HCT116 (cell line): ENCODE results near the gene DPY19L3. TPM values are rescaled to one million over a fixed set of nuclear protein-coding genes. Genes with fewer than 3 reads are reported as not detected.

ENCODE experiments used
- ATAC-seq: fragments of 200-7000 bp; cut with Tn5 transposase; 2 replicates; pipeline ENCODE4 v1.9.1; 2020; ENCODE audit warnings: mild to moderate bottlenecking, moderate library complexity
- BruUV-seq: library from RNA; stranded (reverse); fragments of 400-500 nt; replicated peaks from 2 replicates; lab custom pipeline; 2021; lab: Mats Ljungman, UMichigan
- CTCF ChIA-PET: fragments of 300-600 bp; sonication (Branson Sonifier 250); formaldehyde crosslinking; loops from one replicate; lab custom pipeline; 2021; ENCODE audit warnings: antibody characterized with exemption; lab: Charles Lee
- POLR2A ChIA-PET: fragments of 300-600, 350-600 bp; sonication (Branson Sonifier 250); formaldehyde crosslinking; loops from one replicate; lab custom pipeline; 2021; ENCODE audit warnings: antibody characterized with exemption; lab: Charles Lee
- RAD21 ChIA-PET, 2 experiments: fragments of 300-600 bp; sonication (Branson Sonifier 250); formaldehyde crosslinking; loops; one replicate each; lab custom pipeline; 2023; ENCODE audit warnings: low total read pairs in 2 of 2; ENCODE audit not compliant: uncharacterized antibody in 2 of 2, unreplicated experiment in 2 of 2, low non-redundant PET in 1 of 2; lab: Charles Lee
- DNase-seq: peaks from one replicate; pipeline ENCODE4 v3.0.0-alpha.2; 2010; ENCODE audit warnings: low read depth, low spot score
- H2AFZ ChIP-seq: fragments of 200-600 bp; shearing (Covaris generic), sonication (generic); 2 replicates; pipeline ENCODE4 v1.6.1; 2017; ENCODE audit warnings: low read depth, mixed run types, mixed read lengths, antibody characterized with exemption, low read length; ENCODE audit not compliant: poor library complexity, severe bottlenecking
- H3K27ac ChIP-seq: 2 replicates; pipeline ENCODE4 v1.5.1; 2012; ENCODE audit warnings: low read depth, low read length
- H3K27me3 ChIP-seq: fragments of 200-600 bp; sonication (generic); 2 replicates; pipeline ENCODE4 v1.6.1; 2016; ENCODE audit warnings: mixed run types, low read length, mixed read lengths; ENCODE audit not compliant: insufficient read depth
- H3K36me3 ChIP-seq, 2 experiments: fragments of 200-500 bp in 1 of 2; fragments of 200-600 bp in 1 of 2; sonication (Bioruptor generic) in 1 of 2; sonication (generic) in 1 of 2; 2 replicates each; pipeline versions ENCODE4 v1.5.1 to v1.6.1; 2014 to 2016; ENCODE audit warnings: low read length in 2 of 2, inconsistent platforms in 1 of 2, mixed read lengths in 1 of 2, mixed run types in 1 of 2; ENCODE audit not compliant: insufficient read depth in 2 of 2, control insufficient read depth in 1 of 2
- H3K4me1 ChIP-seq, 2 experiments: fragments of 200-600 bp in 1 of 2; sonication (generic) in 1 of 2; 2 replicates each; pipeline versions ENCODE4 v1.5.1 to v1.6.1; 2012 to 2017; ENCODE audit warnings: low read length in 2 of 2, inconsistent platforms in 1 of 2, mild to moderate bottlenecking in 1 of 2, mixed read lengths in 1 of 2, mixed run types in 1 of 2, moderate library complexity in 1 of 2; ENCODE audit not compliant: insufficient read depth in 2 of 2, control insufficient read depth in 1 of 2
- H3K4me2 ChIP-seq: fragments of 200-600 bp; sonication (generic); 2 replicates; pipeline ENCODE4 v1.6.1; 2017; ENCODE audit warnings: mixed run types, low read length, mixed read lengths
- H3K4me3 ChIP-seq, 2 experiments: fragments of 200-600 bp in 1 of 2; sonication (generic) in 1 of 2; replicated peaks in 1 of 2; 2 replicates each; pipeline ENCODE4 v1.5.1; 2011 to 2016; ENCODE audit warnings: low read length in 2 of 2, control low read depth in 1 of 2, low read depth in 1 of 2, mild to moderate bottlenecking in 1 of 2, mixed read lengths in 1 of 2, mixed run types in 1 of 2
- H3K79me2 ChIP-seq: fragments of 200-600 bp; sonication (generic); 2 replicates; pipeline ENCODE4 v1.6.1; 2017; ENCODE audit warnings: mild to moderate bottlenecking, mixed run types, low read length, moderate library complexity, mixed read lengths; ENCODE audit not compliant: insufficient read depth
- H3K9ac ChIP-seq: fragments of 200-600 bp; sonication (generic); 2 replicates; pipeline ENCODE4 v1.6.1; 2016; ENCODE audit warnings: low read length, mixed read lengths
- H3K9me2 ChIP-seq: fragments of 200-600 bp; sonication (generic), shearing (Covaris generic); 2 replicates; pipeline ENCODE4 v1.6.1; 2017; ENCODE audit warnings: mixed run types, mild to moderate bottlenecking, moderate library complexity; ENCODE audit not compliant: insufficient read depth
- H3K9me3 ChIP-seq, 2 experiments: fragments of 200-500 bp in 1 of 2; fragments of 200-600 bp in 1 of 2; sonication (Bioruptor generic) in 1 of 2; sonication (generic) in 1 of 2; 2 replicates each; pipeline ENCODE4 v1.6.1; 2014 to 2017; ENCODE audit warnings: low read length in 2 of 2, mixed read lengths in 2 of 2, inconsistent platforms in 1 of 2, low read depth in 1 of 2, mild to moderate bottlenecking in 1 of 2, mixed run types in 1 of 2, moderate library complexity in 1 of 2; ENCODE audit not compliant: control insufficient read depth in 1 of 2, insufficient read depth in 1 of 2
- H4K20me1 ChIP-seq: fragments of 200-600 bp; sonication (generic), shearing (Covaris generic); 2 replicates; pipeline ENCODE4 v1.6.1; 2017; ENCODE audit warnings: mixed run types, mild to moderate bottlenecking, moderate library complexity; ENCODE audit not compliant: insufficient read depth
- CBX3 ChIP-seq: IDR thresholded peaks from 2 replicates; pipeline ENCODE4 v1.6.1; 2012; ENCODE audit warnings: low read depth
- ELF1 ChIP-seq: IDR thresholded peaks from 2 replicates; pipeline ENCODE4 v1.6.1; 2012; ENCODE audit warnings: low read depth, borderline replicate concordance
- EZH2phosphoT487 ChIP-seq: fragments of 200-600 bp; IDR thresholded peaks from 2 replicates; pipeline ENCODE4 v1.6.1; 2018; ENCODE audit warnings: antibody characterized with exemption, borderline replicate concordance
- FOSL1 ChIP-seq: IDR thresholded peaks from 2 replicates; pipeline ENCODE4 v1.6.1; 2012; ENCODE audit warnings: low read depth
- JUND ChIP-seq: IDR thresholded peaks from 2 replicates; pipeline ENCODE4 v1.6.1; 2012
- RAD21 ChIP-seq: IDR thresholded peaks from 2 replicates; pipeline ENCODE4 v1.6.1; 2012; ENCODE audit warnings: low read depth, mild to moderate bottlenecking
- REST ChIP-seq: IDR thresholded peaks from 2 replicates; pipeline ENCODE4 v1.6.1; 2012; ENCODE audit warnings: low read depth
- SIN3A ChIP-seq: IDR thresholded peaks from 2 replicates; pipeline ENCODE4 v1.6.1; 2012; ENCODE audit warnings: low read depth
- SP1 ChIP-seq: IDR thresholded peaks from 2 replicates; pipeline ENCODE4 v1.6.1; 2012; ENCODE audit warnings: low read depth
- ZFX ChIP-seq: fragments of 450-650 bp; IDR thresholded peaks from 2 replicates; pipeline ENCODE4 v1.6.1; 2017
- ZNF274 ChIP-seq: fragments of 200-500 bp; sonication (Bioruptor generic); IDR thresholded peaks from 2 replicates; pipeline ENCODE4 v1.6.1; 2014; ENCODE audit warnings: mild to moderate bottlenecking, low read depth, low read length, inconsistent platforms
- intact Hi-C: fragments of 100-400 bp; cut with micrococcal nuclease; formaldehyde crosslinking; loops from 2 replicates; pipeline ENCODE4 v1.10.0; 2022
- total RNA-seq: library from RNA; stranded (reverse); gene quantifications from one replicate; pipeline ENCODE4 v1.2.1, GENCODE V29; 2021; ENCODE audit not compliant: unreplicated experiment
- TF ChIP-seq, protein P1 (sequence below): IDR thresholded peaks from 2 replicates; pipeline ENCODE4 v1.6.1; 2011; ENCODE audit warnings: mild to moderate bottlenecking, low read length, moderate library complexity; ENCODE audit not compliant: insufficient replicate concordance; ENCODE audit errors: extremely low read depth

DPY19L3 gene
- total RNA-seq, 1 experiment from 2014 or later, result 14.5 TPM

GRCh38 chr19:32438751-32439150 is 33.2 kb downstream of the DPY19L3 start:
- Histone ChIP-seq H3K9me3 (no peaks in the 10 kb centered on the region), H3K79me2 (no peaks in the 10 kb centered on the region), H3K4me1 (no peaks in the 10 kb centered on the region), H3K36me3 (peaks cover 0 to 4% of the 10 kb centered on the region in 2 experiments; a peak in 1 of 4 replicates)
- BruUV-seq, result no TSS peak
- intact Hi-C loops, result no loop called here
- POLR2A ChIA-PET, result no interaction called here
- DNase-seq, result no peak
- TF ChIP-seq FOSL1, result no peak
- TF ChIP-seq ZNF274, result no peak
- no peak for TF ChIP-seq REST
- no peak for TF ChIP-seq SIN3A
- no peak for TF ChIP-seq ELF1
- TF ChIP-seq CBX3, result no peak
- TF ChIP-seq, protein P1, sequence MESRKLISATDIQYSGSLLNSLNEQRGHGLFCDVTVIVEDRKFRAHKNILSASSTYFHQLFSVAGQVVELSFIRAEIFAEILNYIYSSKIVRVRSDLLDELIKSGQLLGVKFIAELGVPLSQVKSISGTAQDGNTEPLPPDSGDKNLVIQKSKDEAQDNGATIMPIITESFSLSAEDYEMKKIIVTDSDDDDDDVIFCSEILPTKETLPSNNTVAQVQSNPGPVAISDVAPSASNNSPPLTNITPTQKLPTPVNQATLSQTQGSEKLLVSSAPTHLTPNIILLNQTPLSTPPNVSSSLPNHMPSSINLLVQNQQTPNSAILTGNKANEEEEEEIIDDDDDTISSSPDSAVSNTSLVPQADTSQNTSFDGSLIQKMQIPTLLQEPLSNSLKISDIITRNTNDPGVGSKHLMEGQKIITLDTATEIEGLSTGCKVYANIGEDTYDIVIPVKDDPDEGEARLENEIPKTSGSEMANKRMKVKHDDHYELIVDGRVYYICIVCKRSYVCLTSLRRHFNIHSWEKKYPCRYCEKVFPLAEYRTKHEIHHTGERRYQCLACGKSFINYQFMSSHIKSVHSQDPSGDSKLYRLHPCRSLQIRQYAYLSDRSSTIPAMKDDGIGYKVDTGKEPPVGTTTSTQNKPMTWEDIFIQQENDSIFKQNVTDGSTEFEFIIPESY, result no peak
- no peak for TF ChIP-seq JUND
- TF ChIP-seq EZH2phosphoT487, result no peak
- no peak for TF ChIP-seq ZFX
- no peak for TF ChIP-seq RAD21
- no peak for TF ChIP-seq SP1
- TF ChIP-seq, all 23 proteins: peak for 0
- Histone ChIP-seq H3K27ac (no peak overlapping the region), H3K9ac (no peak overlapping the region), H4K20me1 (no peaks in the 10 kb centered on the region), H3K4me3 (no peak overlapping the region), H2AFZ (no peak overlapping the region), H3K4me2 (no peak overlapping the region), H3K9me2 (no peaks in the 10 kb centered on the region), H3K27me3 (no peaks in the 10 kb centered on the region)
- RAD21 ChIA-PET, result no interaction called here
- CTCF ChIA-PET, result no interaction called here
- no peak for ATAC-seq
